T-helper 1 cell treated with Interleukin-12 subunit alpha and Interleukin-12 subunit beta and Interleukin-4 antibody, amounts not matched to agents 30 μg/mL and 1 μg/mL, for 36 hours (primary cell): ENCODE measurements around the gene GOLGA3.

ENCODE experiments used
- H3K27ac Mint-ChIP-seq: one replicate; pipeline ENCODE4 v1.8.0; 2021; ENCODE audit warnings: mild to moderate bottlenecking, mixed read lengths
- H3K27me3 Mint-ChIP-seq: one replicate; pipeline ENCODE4 v1.8.0; 2021; ENCODE audit warnings: low read depth, mixed read lengths
- H3K36me3 Mint-ChIP-seq: one replicate; pipeline ENCODE4 v1.8.0; 2021; ENCODE audit warnings: low read depth, mixed read lengths
- H3K4me1 Mint-ChIP-seq: one replicate; pipeline ENCODE4 v1.8.0; 2021; ENCODE audit warnings: low read depth, mixed read lengths
- H3K4me3 Mint-ChIP-seq: one replicate; pipeline ENCODE4 v1.8.0; 2021; ENCODE audit warnings: mild to moderate bottlenecking, moderate library complexity, mixed read lengths
- H3K9me3 Mint-ChIP-seq: one replicate; pipeline ENCODE4 v1.8.0; 2021; ENCODE audit warnings: mixed read lengths

GOLGA3 gene

DNA sequence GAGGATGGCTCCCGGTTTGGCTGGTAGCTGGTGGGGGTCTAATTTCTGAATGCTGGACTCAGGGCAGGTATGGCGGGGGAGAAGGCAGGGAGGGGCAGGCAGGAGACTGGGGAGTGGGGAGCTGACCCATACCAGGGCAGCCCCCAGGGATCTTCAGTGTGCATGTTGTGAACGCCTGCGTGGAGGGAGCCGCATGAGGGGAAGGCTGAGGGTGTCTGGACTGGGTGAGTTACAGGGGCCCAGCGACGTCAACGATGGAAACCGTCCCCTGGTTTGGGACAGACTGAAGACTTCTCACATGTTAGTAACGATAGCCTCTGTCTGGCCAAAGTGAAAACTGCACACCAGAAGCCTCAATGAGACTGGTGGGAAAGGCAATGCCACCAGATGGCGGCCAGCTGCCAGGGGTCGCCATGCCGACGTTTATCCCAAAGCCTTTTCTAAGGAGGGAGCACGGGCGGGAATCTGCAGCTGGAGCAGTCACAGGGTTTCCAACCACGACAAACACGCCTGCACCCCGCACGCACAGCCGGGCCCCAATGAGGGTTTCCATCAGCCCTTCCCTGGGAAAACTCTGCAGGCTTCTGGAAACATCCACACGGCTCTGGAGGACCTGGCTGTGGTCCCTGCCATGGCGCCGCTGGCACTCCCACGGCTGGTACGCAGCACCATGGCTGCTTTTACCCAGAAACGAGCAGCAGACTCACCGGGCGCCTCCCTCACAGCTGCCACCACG, 104.0 kb downstream of the GOLGA3 start:
- no peaks in the 10 kb centered on the region for H3K9me3 Mint-ChIP-seq
- no peaks in the 10 kb centered on the region for H3K27me3 Mint-ChIP-seq
- H3K36me3 Mint-ChIP-seq, result peaks cover 54% of the 10 kb centered on the region

DNA sequence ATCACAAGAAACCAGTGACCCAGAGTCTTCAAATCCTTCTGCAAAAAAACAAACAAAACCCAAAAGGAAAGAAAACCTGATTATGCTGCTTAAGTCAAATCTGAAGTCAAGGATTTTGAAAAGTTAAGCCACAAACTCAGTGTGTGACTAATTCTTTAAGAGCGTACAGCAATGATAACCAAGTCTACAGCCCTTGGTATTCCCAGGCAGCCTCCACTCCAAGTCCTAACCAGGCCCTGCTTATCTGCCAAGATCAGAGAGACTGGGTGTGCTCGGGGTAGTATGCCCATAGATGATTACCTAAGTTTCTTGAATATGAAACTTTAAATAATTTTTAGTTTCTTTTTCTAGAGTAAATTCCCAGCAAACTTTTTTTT, 104.9 kb downstream of the GOLGA3 start:
- Mint-ChIP-seq H3K4me3 (no peak overlapping the region), H3K27ac (no peak overlapping the region), H3K4me1 (no peaks in the 10 kb centered on the region), H3K27me3 (no peaks in the 10 kb centered on the region), H3K9me3 (no peaks in the 10 kb centered on the region), H3K36me3 (peaks cover 57% of the 10 kb centered on the region)

More for the DNA sequence above, 104.0 kb downstream of the GOLGA3 start:
- H3K4me1 Mint-ChIP-seq, result no peaks in the 10 kb centered on the region
- no peak overlapping the region for H3K27ac Mint-ChIP-seq
- no peak overlapping the region for H3K4me3 Mint-ChIP-seq

DNA sequence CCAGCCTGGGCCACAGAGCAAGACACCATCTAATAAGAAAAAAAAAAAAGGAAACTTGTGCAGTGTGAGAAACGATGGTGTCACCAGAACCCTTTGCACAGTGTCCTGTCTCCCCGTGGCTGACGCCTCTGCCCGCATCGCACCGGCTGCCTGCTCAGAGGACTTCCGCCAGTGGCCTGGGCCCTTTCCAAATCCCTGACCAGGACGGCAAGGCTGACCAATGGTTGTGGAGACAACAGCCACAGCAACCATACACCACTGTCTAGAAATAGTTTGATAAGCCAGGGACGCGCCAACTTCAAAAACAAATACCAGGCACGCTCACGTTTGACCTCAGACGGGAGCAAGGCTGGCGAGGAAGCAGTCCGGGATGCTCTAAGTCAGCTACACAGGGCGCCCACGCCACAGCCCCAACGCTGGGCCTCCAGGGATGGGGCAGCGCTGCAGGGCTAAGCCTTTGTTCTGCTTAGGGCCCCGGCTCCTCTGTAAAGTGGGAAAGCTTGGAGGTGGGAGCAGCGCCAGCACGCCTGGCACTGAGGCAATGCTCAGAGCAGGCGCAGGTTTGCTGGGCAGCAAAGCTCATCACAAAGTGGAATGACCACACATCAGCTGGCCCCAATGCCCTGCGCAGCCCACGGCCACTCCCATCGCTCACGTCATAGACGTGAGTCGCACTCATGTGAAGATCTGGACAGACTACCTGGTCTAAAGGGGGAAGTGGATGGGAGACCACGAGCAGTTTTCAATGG, 105.5 kb downstream of the GOLGA3 start:
- no peak overlapping the region for H3K4me3 Mint-ChIP-seq
- H3K9me3 Mint-ChIP-seq, result no peaks in the 10 kb centered on the region
- no peaks in the 10 kb centered on the region for H3K27me3 Mint-ChIP-seq
- no peaks in the 10 kb centered on the region for H3K4me1 Mint-ChIP-seq
- peaks cover 52% of the 10 kb centered on the region for H3K36me3 Mint-ChIP-seq
- no peak overlapping the region for H3K27ac Mint-ChIP-seq

DNA sequence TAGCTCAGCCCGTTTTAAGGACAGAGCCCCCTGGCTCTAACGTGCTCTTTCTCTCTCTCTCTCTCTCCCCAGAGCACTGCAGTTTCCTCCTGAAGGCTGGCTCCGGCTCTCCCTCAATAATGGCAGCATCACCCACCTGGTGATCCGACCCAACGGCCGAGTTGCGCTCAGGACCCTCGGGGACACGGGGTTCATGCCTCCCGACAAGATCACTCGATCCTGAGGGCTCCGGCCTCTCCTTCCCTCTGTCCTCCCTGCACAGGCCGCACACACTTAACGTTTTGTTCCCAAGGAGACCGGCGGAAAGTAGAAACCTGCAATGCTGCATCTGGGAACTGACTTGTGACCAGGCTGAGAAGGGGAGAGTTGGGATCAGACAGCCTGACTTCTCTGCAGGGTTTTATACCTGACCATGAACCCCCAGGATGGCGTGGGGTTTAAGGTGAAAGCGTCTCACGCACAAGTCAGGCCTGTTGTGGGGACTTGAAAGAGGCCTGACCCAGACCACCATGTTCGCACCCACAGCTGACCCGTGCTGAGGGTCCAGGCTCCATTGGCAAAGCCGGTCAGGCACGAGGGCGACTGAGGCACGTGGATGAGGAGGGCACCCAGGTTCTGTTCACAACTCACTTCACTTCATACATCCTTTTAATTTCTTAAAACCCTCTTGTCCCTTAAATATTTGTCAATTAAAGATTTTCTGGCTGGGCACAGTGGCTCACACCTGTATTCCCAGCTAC, 107.9 kb downstream of the GOLGA3 start:
- Mint-ChIP-seq H3K4me3 (no peak overlapping the region), H3K9me3 (no peaks in the 10 kb centered on the region), H3K27me3 (no peaks in the 10 kb centered on the region), H3K27ac (no peak overlapping the region), H3K4me1 (no peaks in the 10 kb centered on the region), H3K36me3 (peaks cover 37% of the 10 kb centered on the region)

DNA sequence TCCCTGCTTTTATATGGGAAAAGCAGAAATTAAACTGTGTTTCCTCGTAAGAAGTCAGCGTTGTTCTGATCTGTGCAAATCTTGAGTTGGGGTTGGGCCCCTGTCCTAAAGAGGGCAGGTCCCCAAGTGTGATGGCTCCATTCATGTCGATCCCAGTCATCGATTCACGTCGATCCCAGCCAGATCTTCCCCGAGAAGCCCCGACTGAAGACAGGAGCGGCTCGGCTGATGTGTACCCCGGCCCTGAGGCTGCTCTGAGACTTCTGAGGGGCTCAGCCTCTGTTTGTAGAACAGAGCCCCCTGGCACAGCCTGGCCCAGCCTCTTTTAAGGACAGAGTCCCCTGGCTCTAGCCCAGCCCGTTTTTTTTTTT, 108.7 kb downstream of the GOLGA3 start:
- Mint-ChIP-seq H3K27ac (no peak overlapping the region), H3K4me1 (no peaks in the 10 kb centered on the region), H3K36me3 (peaks cover 31% of the 10 kb centered on the region), H3K27me3 (no peaks in the 10 kb centered on the region), H3K4me3 (no peak overlapping the region), H3K9me3 (no peaks in the 10 kb centered on the region)

DNA sequence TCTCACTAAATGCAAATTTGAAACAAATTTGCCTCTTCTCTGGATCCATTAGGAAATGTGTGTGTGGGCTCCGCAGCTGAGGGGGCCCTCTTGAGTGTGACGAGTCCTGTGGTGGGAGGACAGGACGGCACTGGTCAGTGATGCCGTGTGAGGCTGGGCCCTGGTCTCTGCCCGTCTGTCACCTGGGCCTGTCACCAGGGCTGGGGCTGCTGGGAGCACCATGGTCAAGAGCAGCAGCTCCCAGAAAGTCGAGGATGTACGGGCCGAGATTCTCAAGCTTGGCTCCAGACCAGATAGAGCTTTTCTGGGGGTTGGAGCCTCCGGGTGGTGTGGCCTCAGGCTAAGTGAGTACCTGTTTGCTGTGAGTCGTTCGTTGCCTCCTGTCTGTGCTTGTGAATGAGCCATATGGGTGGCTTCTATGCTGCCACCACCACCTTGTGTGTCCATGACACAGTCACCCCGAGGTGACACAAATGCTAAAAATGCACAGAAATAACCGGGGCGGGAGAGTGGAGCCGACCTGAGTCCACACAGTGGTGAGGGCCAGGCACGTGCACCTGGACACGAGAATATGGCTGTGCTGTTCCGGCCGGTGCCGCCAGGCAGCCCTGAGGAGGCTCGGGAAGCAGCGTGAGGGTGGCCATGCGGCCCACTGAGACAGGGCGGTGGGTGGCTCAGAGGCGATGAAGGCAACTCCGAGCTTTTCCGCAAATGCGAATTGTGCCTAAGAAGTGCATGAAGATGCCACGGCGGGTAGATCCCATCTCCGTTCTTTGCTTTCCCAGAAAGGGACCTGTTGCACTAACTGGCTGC, 109.3 kb downstream of the GOLGA3 start:
- Mint-ChIP-seq H3K9me3 (no peaks in the 10 kb centered on the region), H3K27ac (no peak overlapping the region), H3K4me3 (no peak overlapping the region), H3K4me1 (peaks cover 2% of the 10 kb centered on the region), H3K36me3 (peaks cover 33% of the 10 kb centered on the region), H3K27me3 (no peaks in the 10 kb centered on the region)
